ENCODE data around the gene S100B. TPM values are rescaled to one million over a fixed set of nuclear protein-coding genes. Genes with fewer than 3 reads are reported as not detected.

The S100B gene
- not detected for total RNA-seq

DNA sequence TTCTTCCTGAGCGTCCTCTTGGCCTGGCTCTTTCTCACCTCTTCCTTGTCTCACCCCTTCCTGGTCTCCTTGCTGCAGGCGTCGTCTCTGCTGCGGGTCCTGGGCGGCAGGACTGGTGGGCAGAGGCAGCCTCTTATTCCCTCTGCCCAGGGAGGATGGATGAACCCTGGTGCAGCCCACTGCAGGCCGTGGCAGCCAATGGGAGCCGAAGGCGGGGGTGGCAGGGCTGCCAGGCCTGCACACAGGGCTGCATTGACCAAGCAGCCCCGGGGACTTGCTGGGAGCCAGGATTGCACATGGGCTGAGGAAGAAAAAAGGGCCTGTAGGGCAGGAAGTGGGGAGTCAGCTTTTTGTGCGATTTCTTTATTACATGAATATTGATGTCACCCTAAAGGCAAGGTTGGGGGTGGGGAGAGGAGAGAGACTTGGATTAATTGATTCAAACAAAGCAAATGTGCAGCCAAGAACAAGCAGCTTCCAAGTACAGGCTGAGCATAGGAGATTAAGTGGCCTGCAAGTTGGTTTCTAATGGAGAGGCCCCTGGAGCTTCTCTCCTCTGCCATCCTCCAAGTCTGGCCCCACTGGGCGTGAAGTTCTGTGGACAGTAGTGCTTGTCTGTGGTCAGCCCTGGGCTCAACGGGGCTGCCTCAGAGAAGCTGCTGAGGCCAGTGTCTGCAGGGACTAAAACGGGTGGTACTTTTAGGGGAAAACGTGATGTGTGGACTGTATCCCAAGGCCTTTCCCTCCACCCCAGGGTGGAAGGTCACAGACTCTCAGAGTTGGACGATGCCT is at the start of gene S100B:
TSS of gene S100B (minus strand) at position 108 of the 792 bp plus-strand sequence. CDS start 2,667 bp downstream, outside the sequence.
- ChIA-PET CTCF (interaction anchor here (0.6 kb wide), 1 partner anchor 85 kb away, joined by 4 read pairs; no protein-coding TSS in a partner anchor), POLR2A (interaction anchor here (0.5 kb wide), 1 partner anchor 304 kb away, joined by 4 read pairs; no protein-coding TSS in a partner anchor)
- DNase-seq: no peak
- H3K36me3 Mint-ChIP-seq (ENCODE audit: low read depth): no peaks in the 10 kb centered on the region
- ATAC-seq: peak; percentile 18
- H3K9me3 Mint-ChIP-seq (ENCODE audit: low read depth): no peaks in the 10 kb centered on the region
- peak within 1 kb of the TSS; percentile 64 for H3K27ac Mint-ChIP-seq
- no peak within 1 kb of the TSS for H3K4me3 Mint-ChIP-seq
- H3K27me3 Mint-ChIP-seq: no peaks in the 10 kb centered on the region
- H3K4me1 Mint-ChIP-seq: peaks cover 31% of the 10 kb centered on the region
- intact Hi-C loops (cut with DNase I, micrococcal nuclease): no loop called here

DNA sequence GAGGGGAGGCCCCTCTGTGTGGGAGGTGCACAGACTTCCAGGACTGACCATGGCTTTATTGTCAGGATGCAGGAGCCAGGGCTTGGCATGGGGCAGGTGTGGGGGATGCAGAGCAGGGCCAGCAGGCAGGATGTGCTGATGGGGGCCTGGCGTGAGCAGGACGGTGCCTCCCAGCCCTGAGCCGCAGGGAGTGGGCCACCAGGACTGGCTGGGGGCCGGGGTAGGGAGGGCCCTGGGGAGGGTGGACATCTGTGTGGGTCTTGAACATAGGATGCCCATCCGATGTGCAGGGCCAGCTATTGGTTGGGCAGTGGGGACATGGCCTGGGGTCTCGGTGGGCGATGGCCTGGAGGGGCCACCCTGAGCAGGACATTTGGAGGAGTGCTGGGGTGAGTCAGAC is 46.2 kb upstream of the S100B start:
- peaks cover 18% of the 10 kb centered on the region for H3K9me3 Mint-ChIP-seq (ENCODE audit: low read depth)
- peaks cover 96% of the 10 kb centered on the region for H3K36me3 Mint-ChIP-seq (ENCODE audit: low read depth)
- CTCF ChIA-PET: interaction anchor here (0.9 kb wide), 1 partner anchor 86 kb away, joined by 3 read pairs; no protein-coding TSS in a partner anchor
- POLR2A ChIA-PET: no interaction called here
- H3K4me1 Mint-ChIP-seq: peaks cover 11% of the 10 kb centered on the region
- ATAC-seq (no peak), DNase-seq (no peak)
- H3K27me3 Mint-ChIP-seq: no peaks in the 10 kb centered on the region
- no peak overlapping the region for H3K4me3 Mint-ChIP-seq
- peak overlapping the region; percentile 65 for H3K27ac Mint-ChIP-seq
- intact Hi-C loops (cut with DNase I, micrococcal nuclease): no loop called here

DNA sequence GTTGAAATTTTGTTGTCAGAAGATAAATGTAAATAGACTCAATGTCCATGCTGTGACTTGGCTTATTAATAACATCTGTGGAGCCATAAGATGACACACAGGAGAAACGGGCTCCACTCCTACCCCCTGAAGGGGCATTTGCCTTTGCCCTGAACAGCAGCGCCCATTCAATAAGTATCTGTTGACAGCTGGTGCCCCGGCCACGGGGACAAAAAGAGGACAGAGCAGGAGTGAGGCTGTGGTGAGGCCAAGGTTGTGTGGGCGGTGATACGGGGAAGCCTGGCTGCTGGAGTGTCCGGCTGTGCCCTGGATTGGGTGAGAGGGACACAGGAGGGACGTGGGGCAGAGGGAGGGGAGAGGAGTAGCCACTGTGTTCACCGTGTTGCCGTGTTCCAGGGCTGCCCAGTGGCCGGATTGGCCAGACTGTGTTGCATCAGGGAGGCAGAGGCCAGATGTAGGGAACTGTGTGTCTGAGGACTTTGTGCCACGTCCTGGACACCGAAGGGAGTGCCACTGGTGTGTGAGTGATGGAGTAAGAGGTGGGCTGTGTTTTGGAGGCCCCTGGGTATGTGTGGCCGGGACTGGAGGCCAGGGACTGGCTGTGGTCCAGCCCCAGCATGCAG is 45.7 kb upstream of the S100B start:
- H3K4me1 Mint-ChIP-seq: peaks cover 15% of the 10 kb centered on the region
- intact Hi-C loops (cut with DNase I, micrococcal nuclease): no loop called here
- ATAC-seq: no peak
- no peaks in the 10 kb centered on the region for H3K27me3 Mint-ChIP-seq
- ChIA-PET POLR2A (no interaction called here), CTCF (interaction anchor here (0.9 kb wide), 1 partner anchor 86 kb away, joined by 3 read pairs; no protein-coding TSS in a partner anchor)
- no peak for DNase-seq
- peaks cover 16% of the 10 kb centered on the region for H3K9me3 Mint-ChIP-seq (ENCODE audit: low read depth)
- no peak overlapping the region for H3K4me3 Mint-ChIP-seq
- H3K36me3 Mint-ChIP-seq (ENCODE audit: low read depth): peaks cover 96% of the 10 kb centered on the region
- H3K27ac Mint-ChIP-seq: peak overlapping the region; percentile 65

DNA sequence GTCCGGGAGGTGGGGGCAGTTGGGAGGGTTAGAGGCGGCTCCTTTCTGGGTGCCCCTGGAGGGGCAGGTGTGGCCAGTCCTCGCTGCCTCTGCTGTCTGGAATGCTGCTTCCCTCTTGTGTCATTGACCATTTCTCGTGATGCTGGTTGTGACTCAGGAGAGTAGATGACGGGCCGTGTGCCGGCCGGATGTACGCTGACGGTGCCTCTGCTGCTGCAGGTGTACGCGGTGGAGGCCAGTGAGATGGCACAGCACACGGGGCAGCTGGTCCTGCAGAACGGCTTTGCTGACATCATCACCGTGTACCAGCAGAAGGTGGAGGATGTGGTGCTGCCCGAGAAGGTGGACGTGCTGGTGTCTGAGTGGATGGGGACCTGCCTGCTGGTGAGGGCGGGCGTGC is 44.5 kb upstream of the S100B start:
- ChIA-PET POLR2A (no interaction called here), CTCF (no interaction called here)
- Mint-ChIP-seq H3K4me1 (peaks cover 18% of the 10 kb centered on the region), H3K4me3 (no peak overlapping the region), H3K27ac (no peak overlapping the region), H3K27me3 (no peaks in the 10 kb centered on the region), H3K9me3 (ENCODE audit: low read depth) (peaks cover 8% of the 10 kb centered on the region), H3K36me3 (ENCODE audit: low read depth) (peaks cover 91% of the 10 kb centered on the region)
- ATAC-seq: no peak
- DNase-seq: no peak
- intact Hi-C loops (cut with DNase I, micrococcal nuclease): no loop called here

DNA sequence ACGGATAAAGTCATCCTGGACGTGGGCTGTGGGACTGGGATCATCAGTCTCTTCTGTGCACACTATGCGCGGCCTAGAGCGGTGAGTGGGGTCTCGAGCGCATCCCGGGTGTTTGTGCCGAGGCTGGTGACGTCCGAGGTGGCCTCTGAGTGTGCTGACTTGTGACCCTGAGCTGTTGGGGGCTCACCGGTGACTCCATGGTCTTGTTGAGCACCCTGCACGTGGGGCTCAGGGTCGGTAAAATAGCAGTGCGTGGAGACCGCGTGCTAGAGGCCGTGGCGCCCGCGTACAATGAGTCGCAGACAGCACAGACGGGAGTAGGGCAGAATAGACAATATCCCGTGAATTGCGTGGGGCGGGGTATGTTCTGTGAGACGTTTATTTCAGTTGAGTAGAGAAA is 43.7 kb upstream of the S100B start:
- Mint-ChIP-seq H3K4me3 (no peak overlapping the region), H3K4me1 (peaks cover 18% of the 10 kb centered on the region), H3K27ac (no peak overlapping the region), H3K27me3 (no peaks in the 10 kb centered on the region), H3K9me3 (ENCODE audit: low read depth) (peaks cover under 1% of the 10 kb centered on the region), H3K36me3 (ENCODE audit: low read depth) (peaks cover 89% of the 10 kb centered on the region)
- ATAC-seq (no peak), DNase-seq (no peak)
- ChIA-PET POLR2A (no interaction called here), CTCF (no interaction called here)
- intact Hi-C loops (cut with DNase I, micrococcal nuclease): no loop called here

DNA sequence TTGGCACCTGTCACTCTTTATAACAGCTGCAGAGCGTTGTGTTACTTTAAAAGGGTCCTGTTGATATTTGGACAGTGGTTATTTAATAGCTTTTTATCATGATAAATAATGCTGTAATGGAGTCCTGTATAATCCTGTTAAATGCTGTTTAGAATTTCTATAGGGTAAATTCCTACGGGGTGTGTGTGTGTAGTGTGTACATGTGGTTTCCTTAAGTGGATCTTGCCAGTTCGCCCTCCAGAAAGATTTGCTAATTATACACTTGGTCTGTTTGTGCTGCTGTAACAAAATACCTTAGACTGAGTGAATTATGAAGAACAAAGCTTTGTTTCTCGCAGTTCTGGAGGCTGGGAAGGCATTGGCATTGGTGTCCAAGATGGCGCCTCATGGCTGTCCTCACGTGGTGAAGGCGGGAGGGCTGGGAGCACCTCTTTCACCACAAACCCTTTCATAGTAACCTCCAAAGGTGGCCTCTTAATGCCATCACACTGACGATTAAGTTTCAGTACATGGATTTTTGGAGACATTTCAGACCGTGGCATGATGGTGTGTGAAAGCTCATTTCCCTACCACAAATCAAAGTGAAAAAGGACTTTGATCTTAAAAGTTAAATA is 41.8 kb upstream of the S100B start:
- ATAC-seq: peak; percentile 58
- Mint-ChIP-seq H3K4me3 (no peak overlapping the region), H3K27ac (peak overlapping the region; percentile 53), H3K9me3 (ENCODE audit: low read depth) (no peaks in the 10 kb centered on the region), H3K27me3 (no peaks in the 10 kb centered on the region), H3K4me1 (peaks cover 22% of the 10 kb centered on the region), H3K36me3 (ENCODE audit: low read depth) (peaks cover 77% of the 10 kb centered on the region)
- ChIA-PET CTCF (interaction anchor here (1.1 kb wide), 1 partner anchor 21 kb away, joined by 4 read pairs; no protein-coding TSS in a partner anchor), POLR2A (interaction anchor here (0.5 to 0.7 kb wide), 2 partner anchors 9 to 287 kb away, joined by 3 read pairs; no protein-coding TSS in a partner anchor)
- intact Hi-C loops (cut with DNase I, micrococcal nuclease): no loop called here
- DNase-seq: no peak

DNA sequence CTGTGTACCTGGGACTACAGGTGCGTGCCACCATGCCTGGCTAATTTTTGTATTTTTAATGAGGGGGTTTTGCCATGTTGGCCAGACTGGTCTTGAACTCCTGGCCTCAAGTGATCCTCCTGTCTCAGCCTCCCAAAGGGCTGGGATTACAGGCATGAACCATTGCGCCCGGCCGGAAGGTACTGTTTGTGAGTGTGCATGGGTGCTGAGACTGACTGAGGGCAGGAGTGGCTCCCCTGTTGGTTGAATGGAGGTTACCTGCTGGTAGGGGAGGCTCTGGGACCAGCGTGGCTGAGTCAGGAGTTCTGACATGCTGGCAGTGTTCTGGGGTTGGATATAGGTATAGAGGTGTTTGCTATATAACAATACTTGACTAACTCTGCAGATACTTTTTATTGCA is 41.0 kb upstream of the S100B start:
- Mint-ChIP-seq H3K36me3 (ENCODE audit: low read depth) (peaks cover 76% of the 10 kb centered on the region), H3K4me3 (no peak overlapping the region), H3K27ac (peak overlapping the region; percentile 53), H3K27me3 (no peaks in the 10 kb centered on the region), H3K9me3 (ENCODE audit: low read depth) (no peaks in the 10 kb centered on the region), H3K4me1 (peaks cover 29% of the 10 kb centered on the region)
- intact Hi-C loops (cut with DNase I, micrococcal nuclease): no loop called here
- ATAC-seq: no peak
- ChIA-PET CTCF (interaction anchor here (1.1 kb wide), 1 partner anchor 22 kb away, joined by 4 read pairs; no protein-coding TSS in a partner anchor), POLR2A (no interaction called here)
- DNase-seq: no peak

DNA sequence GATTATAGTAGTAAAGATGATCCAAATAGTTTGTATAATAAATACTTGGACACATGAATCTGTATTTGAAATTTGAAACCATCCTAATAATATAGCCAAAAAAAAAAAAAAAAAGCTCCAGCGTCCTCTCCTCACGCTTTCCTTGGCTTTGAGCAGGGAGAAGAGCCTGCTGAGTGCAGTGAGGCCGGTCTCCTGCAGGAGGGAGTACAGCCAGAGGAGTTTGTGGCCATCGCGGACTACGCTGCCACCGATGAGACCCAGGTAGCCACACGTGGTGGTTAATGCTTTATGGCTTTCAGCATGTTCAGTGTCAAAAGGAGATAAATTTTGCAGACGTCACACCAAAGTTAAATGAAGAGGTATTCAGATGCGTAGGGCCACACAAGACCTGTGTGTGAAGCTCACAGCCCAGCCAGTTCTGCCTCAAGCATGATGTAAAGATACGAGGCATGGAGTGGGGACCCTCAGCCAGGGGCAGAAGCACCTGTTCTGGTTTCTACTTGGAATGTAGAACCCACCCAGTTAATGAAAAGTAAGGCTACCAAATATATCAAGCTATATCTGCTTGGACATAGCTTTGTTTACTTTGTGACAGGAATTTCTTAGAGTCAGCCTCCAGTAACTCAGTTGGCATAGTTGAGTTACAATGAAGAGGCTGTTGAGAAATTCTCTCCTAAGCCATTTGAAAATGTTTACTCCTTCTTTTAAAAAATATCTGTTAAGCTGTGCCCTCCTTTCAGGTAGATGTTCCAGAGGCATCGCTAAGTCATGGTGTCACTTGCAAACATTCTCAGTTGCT is 38.7 kb upstream of the S100B start:
- Mint-ChIP-seq H3K4me3 (no peak overlapping the region), H3K36me3 (ENCODE audit: low read depth) (peaks cover 67% of the 10 kb centered on the region), H3K4me1 (peaks cover 49% of the 10 kb centered on the region), H3K27me3 (no peaks in the 10 kb centered on the region), H3K9me3 (ENCODE audit: low read depth) (no peaks in the 10 kb centered on the region), H3K27ac (no peak overlapping the region)
- intact Hi-C loops (cut with DNase I, micrococcal nuclease): no loop called here
- ATAC-seq (no peak), DNase-seq (no peak)
- ChIA-PET POLR2A (interaction anchor here (0.6 kb wide), 1 partner anchor 160 kb away, joined by 6 read pairs; no protein-coding TSS in a partner anchor), CTCF (interaction anchor here (0.7 to 2.1 kb wide), 3 partner anchors 10 to 92 kb away, joined by 3 to 10 read pairs (median 3); no protein-coding TSS in a partner anchor)

DNA sequence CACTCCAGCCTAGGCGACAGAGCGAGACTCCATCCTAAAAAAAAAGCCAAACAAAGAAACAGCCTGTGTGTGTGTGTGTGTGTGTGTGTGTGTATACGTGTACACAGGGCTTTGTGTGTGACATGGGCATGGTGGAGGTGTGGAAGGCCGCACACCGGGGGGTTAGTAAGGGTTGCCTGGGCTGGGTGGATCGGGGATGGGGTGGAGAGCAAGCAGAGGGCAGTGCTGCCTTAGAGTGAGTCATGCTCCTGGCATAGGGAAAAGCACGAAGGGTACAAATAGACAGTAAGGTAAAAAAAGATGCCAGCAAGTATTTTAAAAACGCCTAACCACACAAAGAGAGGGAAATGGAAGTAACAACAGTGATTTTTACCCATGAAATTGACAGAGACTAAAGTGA is 36.8 kb upstream of the S100B start:
- Mint-ChIP-seq H3K4me1 (peaks cover 58% of the 10 kb centered on the region), H3K9me3 (ENCODE audit: low read depth) (no peaks in the 10 kb centered on the region), H3K4me3 (no peak overlapping the region), H3K27ac (peak overlapping the region; percentile 37), H3K27me3 (no peaks in the 10 kb centered on the region), H3K36me3 (ENCODE audit: low read depth) (peaks cover 58% of the 10 kb centered on the region)
- ChIA-PET CTCF (no interaction called here), POLR2A (no interaction called here)
- intact Hi-C loops (cut with DNase I, micrococcal nuclease): no loop called here
- DNase-seq (no peak), ATAC-seq (no peak)

DNA sequence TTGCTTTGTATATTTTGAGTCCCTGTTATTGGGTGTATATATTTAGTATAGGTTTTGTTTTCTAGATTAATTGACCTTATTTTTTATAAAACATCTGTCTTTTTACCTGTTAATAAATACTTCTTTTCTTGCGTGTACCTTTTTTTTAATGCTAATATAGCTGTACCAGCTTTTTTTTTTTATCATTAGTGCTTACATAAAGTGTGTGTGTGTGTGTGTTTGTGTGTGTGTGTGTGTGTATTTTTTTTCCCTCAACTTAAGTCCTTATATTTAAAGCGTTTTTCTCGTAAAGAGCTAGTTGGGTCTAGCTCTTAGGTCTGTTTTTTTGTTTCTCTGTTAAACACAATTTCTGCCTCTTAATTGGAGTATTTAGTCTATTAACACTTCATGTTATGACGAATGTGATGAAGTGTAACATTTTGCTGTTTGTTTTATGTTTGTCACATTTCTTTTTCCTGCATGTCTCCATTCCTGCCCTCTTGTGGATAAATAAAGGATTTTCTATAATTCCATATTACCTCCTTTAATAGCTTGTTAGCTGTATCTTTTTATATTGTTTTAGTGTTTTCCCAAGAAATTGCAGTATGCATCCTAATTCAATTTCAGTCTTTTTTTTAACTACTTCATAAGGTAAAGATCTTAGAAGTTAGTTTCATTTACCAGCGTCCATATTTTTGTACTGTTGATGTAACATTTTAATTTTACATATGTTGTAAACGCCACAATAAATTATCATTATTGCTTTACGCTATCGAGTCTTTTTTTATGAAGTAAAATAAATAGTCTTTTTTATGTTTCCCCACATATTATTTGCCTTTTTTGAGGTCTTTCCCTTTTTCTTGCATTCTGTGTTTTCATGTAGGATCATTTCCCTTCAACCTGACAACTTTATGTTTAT is 34.9 kb upstream of the S100B start:
- ATAC-seq: no peak
- no peak for DNase-seq
- ChIA-PET CTCF (interaction anchor here (0.6 to 1.5 kb wide), 5 partner anchors 13 to 314 kb away, joined by 4 to 7 read pairs (median 4); a partner anchor contains a TSS), POLR2A (no interaction called here)
- Mint-ChIP-seq H3K36me3 (ENCODE audit: low read depth) (peaks cover 46% of the 10 kb centered on the region), H3K9me3 (ENCODE audit: low read depth) (no peaks in the 10 kb centered on the region), H3K27me3 (no peaks in the 10 kb centered on the region), H3K4me3 (peak overlapping the region; percentile 54), H3K4me1 (peaks cover 56% of the 10 kb centered on the region), H3K27ac (peak overlapping the region; percentile 56)
- intact Hi-C loops (cut with DNase I, micrococcal nuclease): no loop called here

Data from activated CD4-positive, alpha-beta T cell treated with anti-CD3 and anti-CD28 coated beads for 36 hours (primary cell).